Astrocyte of the hippocampus (primary cell): Measurements from ENCODE around the gene HDAC7.

Source experiments
- DNase-seq: peaks from one replicate; pipeline ENCODE4 v3.0.0; 2011; ENCODE audit warnings: low read depth, low spot score

Gene HDAC7

DNA sequence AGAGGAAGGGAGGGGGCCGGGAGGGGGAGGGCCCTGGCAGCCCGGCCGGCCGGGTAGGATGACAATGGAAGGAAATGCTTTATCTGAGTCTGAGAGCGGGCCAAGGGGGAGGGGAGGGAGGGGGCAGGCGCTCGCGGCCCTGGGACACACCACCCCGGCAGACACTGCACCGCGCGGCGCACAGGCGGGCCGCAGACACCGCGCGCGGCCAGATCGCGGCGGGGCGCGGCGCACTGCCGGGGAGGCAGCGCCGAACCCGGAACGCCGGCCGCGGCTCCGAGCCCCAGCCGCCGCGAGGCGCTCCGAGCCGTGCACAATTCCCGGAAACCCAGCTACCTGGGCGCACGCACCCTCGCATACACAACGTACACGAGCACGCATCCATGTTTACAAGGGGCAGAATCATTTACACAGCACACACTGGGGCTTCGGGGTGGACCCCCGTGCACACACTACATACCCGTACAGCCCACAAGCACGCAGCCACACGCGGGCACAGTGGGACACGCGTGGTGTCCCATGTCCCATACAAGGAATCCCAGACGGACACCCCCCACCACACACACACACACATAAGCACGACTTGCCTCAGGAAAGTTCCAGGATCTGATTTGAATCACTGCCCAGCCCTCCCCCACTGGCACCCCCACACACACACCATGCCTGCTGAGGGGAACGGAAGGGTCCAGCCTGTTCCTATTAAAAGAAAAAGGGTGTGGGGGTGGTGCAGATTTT is at the start of gene HDAC7:
Gene HDAC7, minus strand, starts transcription at position 8 of the 735 bp plus-strand sequence. CDS start 118 bp downstream, outside the sequence.
- DNase-seq, result peak; percentile 94

DNA sequence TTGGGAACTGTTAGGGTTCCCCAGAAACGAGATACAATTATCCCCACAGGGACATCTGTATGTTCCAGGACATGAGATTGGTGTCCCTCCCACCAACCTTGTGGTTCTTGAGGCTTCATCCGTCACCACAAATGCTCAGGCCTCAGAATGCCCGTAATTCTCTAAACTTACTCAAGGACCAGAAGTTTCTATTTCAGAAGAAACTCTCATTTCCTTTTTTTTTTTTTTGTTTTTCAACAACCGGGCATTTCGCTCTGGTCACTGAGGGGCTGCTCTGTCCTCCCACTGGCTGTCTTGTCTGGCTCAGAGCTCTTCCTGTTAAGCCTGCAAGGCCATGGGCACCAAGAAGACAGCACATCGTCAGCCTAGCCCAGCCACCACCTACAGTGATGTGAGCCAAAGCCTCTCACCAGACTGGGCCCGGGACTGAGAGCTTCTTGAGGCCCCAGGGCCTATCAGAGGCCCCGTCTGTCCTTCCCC is 48.9 kb upstream of the HDAC7 start:
- no peak for DNase-seq

DNA sequence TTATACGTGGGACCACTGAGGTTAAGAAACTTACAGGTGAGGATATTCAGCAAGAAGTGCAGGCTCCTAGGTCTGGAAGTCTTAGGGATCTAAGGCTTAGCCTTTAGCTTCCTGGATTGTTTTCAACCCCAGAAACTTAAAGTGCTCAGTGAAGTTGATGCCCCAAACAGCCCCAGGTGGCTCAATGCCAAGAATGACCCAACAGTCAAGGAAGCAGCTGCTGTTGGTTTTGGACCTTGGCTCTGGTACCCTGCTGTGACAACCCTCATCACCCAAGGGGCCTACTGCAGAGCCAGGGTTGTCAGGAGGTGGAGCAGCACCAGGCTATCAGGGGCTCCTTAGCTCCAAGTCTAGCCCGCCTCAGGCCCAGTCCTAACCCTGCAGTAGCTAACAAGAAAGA is 48.3 kb upstream of the HDAC7 start:
- DNase-seq, result peak; percentile 16

DNA sequence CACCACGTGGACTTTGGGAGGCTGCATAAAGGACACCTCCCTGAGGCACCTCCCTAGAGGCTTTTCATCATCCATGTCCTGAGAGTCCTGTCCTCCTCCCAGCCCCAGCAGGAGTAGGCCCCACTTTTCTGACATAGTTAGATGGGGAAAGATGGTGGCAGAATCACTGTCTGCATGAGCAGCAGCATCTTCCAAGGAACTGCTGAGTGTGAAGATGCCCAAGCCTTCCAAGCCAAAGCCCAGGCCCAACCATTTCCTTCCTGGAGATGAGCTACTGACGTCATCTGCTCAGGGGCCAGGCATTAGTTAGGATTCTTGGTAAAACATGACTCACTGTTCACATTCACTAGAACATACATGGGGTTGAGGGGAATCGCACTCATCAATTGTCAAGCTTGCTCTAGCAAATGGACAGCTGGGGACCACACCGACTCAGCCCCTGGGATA is 47.8 kb upstream of the HDAC7 start:
- DNase-seq, result peak; percentile 57

DNA sequence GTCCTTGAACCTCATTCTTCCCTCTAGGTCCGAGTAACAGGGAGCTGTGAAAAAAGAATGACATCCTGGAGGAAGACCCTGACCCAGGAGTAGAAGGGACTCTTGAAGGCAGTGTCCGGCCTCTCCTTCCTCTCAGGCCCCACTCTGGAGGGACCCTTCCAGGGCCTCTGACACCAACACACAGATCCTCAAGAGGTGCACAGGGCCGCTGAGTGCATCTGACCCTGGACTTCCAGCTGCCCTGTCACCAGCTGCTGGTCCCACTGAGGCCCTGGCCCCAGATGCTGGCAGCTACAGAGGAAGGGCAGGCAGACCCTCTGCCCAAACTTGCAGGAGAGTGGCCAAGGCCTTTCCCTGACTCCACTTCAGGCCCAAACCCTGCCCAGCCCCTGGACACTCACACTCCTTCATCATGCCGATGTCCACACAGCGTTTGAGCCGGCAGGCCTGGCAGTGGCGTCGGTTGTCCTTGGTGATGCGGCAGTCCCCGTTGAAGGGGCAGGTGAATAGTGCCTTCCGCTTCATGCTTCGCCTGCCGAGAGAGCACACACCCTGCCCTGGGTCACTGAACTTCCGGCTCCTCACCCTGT is 45.0 kb upstream of the HDAC7 start:
- no peak for DNase-seq

DNA sequence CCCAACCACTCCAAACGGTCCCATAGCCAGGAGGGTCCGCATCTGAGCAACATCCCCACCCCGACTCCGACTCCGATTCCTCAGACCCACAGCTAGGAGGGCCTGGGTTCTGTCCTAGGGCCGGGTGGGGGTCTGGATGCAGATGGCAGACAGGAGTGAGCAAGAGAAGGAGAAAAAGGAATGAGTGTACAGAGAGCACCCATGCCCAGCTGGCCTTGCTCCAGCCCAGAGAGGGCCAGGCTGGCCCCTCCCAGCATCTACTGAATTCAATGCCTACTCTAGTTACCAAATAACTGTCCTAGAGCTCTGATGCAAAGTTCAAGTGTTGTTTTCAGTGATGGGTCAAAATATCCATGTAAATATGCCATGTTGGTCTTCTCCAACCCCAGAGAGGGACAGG is 44.3 kb upstream of the HDAC7 start:
- DNase-seq, result no peak

DNA sequence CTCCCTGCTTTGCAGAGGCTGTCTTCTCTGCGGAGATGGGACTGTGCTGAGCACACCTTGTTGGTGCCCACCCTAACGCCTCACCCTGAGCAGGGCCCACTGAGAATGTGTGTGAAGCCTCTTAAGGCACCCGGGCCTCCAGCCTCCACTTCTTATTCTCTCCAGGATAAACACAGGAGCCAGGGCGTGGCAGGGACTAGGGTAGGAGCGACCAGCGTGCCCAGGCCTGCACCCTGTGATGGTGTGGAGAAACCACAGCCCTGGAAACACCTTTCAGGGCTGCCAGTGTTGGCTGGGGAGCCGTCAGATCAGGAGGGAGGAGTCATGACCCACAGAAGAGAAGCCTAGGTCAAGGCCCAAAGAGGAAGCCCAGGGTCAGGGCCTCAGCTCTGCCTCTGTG is 43.8 kb upstream of the HDAC7 start:
- no peak for DNase-seq

DNA sequence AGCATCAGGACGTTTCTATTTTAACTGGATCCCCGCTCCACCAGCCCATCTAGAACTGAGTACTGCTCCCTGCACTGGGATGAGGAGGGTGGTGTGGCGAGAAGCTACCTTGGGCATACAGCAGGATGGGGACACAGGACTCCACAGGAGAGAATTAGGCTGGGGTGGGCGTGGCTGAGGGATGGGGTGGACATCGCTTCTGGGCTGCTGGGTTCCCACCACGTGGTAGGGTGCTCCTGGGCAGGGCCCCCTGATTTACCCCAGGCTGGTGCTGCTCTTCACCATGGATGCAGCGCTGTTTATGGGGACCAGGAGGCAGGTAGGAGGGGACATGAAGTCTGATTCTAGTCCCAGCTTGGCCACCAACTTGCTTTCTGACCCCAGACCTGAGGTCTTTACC is 43.2 kb upstream of the HDAC7 start:
- no peak for DNase-seq

DNA sequence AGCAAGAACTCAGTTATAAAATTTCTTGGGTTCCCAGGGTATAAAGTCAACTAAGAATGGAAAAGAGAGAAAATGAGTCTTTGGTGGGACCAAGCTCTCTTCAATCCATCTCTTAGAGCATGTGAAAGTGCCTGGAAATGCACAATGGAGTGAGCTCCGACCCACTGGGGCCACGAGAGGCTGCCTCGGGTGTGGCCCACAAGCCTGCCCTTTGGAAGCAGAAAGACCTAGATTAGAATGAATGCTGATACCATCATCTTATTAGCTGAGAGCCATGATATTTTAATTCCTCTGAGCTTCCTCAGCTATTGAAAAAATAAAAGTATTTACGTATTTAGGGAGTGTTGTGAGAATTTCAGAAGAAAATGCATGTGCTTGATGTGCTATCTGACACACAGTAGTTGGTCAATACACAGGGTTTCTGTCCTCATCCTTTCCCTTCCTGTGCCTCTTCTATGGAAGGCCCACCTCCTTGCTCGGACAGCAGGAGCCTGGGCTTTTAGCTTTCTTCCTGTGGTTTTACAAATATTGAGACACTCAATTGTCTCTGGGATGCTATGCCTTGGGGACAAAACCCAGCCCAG is 42.6 kb upstream of the HDAC7 start:
- DNase-seq, result no peak

DNA sequence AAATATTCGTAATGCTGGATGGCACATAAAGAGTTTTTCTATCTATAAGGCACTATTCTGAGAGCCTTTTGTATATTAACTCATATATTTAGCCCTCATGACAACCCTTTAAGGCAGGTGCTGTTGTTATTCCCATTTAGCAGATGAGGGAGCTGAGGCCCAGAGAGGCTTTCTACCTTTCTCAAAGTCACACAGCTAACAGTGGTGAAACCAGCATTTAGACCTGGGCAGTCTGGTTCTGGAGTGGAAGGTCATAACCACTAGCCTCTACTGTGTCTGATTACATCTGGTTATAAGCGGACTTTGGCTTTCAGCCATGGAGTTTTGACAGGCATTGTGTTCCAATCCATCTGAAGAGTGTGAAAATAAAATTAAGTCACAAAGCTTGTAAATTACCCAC is 41.2 kb upstream of the HDAC7 start:
- DNase-seq, result no peak

DNA sequence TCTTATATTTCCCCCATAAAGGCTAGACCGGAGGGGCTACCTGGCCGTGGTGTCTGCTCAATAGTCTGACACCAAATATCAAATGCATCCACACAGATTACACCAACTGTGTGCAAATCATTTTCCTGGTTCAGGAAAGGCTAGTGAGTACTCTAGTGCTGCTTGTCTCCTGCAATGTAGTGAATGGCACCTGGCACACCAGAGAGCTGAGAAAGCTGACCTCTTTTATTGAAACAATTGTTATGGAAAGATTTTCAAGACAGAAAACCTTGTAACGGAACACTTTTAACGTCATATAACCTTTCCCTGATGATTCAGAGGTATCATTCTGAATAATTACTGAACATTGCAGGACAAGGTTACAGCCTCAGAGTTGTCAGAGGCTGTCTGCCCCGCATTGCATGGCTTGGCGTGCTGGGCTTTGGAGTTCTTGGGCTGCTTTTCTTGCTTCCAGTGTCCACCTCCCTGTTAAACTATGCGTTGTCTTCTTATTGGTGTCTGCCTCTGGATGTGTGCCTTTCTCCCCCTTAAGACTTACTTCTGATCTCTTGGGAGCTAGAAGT is 40.7 kb upstream of the HDAC7 start:
- no peak for DNase-seq

DNA sequence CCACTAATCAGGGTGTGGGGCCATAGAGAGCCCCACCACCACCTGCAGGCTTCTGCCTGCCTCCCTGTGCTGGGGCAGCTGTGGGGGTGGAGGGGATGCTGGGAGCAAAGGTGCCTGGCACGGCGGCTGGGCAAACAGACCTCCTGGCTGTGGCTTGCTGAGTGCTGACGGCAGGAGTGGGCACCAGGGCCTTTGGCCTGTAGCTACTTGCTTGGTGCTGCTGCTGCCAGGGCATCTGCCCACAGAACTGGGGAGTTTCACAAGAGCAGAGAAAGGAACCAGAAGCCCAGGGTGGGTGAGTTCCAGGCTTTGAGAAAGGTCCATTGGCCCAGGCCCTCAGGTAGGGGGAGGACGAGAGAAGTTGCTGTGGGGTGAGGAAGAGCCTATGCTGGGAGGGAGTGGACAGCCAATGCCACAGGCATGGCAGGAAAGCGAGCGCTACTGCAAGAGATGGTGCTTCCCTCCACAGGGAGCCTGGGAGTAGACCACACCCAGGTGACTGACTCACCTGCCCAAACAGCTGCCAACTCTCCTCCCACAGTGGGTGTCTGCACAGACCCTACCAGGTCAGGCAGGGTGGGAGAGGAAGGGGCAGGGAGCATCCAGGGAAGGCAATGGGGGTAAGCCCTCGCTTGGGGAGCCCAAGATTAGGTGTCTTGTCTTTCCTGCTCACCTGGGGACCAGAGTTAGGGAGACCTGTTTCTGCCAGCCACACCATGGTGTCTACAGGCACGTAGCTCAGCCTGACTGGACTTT is 39.0 kb upstream of the HDAC7 start:
- no peak for DNase-seq

DNA sequence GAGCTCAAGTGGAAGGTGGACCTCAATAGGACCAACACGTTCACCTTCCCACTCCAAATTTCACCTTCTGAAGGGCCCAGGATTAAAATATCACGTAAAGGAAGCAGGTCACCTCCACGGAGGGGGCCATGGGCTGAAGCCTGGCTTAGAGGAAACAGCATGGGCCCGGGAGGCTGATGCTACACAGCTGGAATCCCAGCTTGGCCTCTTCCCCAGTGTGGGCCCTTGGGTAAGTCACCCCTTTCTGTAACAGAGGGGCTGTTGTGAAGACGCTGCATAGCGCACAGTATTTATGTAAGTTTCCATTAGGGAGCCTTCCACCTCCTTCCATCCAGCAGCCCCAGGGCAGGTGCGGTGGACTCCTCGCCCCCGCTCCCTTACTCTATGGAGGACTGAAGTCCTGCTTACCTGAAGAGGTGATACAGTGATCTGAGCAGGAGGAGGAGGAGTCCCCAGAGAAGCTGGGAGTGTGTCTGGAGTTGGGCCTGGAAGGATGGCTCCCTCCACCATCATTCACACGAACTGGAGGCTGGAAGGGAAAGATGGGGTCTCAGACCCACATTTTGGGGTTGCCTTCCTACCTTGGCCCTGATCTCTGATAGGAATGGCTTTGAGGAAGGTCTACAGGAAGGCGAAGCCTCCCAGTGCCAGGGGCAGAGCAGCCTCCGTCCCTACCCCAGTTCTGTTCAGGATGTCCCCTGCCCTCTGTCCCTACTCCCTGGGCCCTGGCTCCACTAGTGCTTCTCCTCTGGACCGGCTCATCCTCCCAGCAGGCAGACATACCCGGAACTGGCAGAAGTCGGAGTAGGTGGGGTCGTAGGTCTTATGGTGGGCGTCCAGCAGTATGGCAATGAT is 37.2 kb upstream of the HDAC7 start:
- no peak for DNase-seq

DNA sequence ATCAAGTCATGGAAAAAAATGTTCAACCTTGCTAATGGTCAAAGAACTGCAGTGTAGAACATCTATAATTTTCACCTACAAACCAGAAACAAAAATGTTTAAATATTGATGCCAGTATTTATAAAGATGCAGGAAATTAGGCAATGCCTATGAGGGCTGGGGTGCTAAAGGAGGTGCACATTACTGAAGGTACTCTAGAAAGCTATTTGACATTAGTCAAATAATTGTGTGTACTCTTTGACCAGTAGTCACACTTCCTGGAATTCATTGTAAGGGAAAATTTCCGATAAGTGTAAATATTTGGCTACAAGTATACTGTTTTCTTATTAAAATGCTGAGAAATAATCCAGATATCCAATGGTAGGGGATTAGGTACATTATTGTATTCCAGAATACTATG is 36.4 kb upstream of the HDAC7 start:
- DNase-seq, result no peak

DNA sequence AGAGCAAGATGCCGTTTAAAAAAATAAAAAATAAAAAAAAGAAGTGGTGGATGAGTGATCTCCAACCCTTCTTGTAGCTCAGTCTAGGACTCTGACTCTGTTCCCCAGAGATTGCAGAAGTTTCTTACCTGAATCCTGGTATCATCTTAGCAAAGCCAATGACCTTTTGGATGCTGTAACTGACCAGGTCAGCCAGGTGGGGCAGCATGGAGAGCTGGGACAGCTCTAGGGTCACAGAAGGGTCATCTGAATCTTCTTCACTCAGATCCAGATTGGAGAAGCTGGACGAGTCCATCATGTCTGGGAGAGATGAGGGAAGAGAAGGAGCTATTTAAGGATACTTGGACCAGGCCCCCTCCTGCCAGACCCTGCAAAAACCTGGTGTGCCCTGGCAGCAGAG is 35.8 kb upstream of the HDAC7 start:
- no peak for DNase-seq

DNA sequence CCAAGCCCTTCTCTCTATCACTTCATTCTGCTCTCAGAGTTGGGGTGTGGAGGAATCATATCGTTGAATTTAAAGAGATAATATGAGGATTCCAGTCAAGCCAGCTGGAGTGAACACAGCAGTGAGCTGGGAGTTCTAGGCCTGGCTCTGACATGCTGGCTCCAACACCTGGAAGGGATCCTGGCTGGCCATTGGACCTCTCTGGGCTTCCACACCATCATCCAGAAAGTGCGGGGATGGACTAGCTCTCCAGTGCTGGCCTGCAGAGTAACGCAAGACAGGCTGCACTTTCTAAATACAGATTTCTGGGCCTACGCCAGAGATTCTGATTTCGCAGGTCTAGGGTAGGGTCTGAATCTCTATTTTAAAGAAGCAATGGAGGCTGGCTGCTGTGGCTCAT is 34.8 kb upstream of the HDAC7 start:
- no peak for DNase-seq

DNA sequence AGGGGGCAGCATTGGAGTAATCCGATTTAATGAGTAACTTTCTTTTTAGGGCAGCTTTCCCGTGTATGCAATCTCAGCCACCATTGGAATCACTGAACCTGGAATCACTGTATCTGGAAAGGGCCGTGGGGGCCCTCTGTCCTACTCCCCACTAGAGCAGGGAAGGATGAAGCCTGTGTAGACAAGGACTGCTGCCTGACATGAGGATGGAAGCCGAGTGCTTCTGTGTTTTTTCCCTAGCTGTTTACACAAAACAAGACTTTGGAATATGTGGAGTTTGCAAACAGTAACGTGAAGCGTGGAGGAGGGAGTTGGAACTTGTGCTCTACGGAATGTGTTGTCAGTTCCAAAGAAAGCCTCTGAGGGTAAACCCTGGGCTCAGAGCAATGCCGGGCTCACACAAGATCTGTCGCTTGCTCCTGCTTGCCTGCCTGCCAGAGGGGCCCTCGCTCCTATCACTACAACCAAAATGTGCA is 32.4 kb upstream of the HDAC7 start:
- DNase-seq, result no peak

DNA sequence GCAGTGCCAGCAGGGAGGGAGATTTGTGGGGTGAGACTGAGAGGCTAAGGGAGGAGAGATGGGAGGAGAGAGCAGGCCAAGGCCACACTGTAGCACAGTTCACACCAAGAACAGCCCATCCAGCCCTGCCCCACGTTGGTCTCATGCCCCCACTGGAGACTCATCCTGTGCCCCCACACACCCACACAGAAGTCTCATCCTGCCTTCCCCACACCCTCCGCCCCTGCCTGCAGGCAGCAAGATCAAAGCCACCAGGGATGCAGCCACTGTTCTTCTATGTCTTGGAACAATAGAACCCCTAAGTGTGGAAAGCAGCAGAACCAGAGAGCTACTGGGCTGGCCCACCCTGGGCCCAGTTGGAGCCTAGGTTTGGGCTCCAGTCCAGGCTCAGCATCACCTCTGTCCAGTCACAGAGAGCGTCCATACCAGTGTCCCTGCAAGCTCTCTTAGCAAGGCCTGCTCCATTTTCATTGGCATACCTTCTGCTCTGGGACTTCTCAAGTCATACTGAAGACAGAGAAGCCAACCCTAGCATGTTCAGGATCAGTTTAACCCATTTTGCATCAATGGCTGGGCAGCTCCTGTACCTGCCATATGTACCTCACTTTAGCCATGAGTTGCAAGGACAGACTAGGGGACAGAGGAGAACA is 31.7 kb upstream of the HDAC7 start:
- DNase-seq, result no peak

DNA sequence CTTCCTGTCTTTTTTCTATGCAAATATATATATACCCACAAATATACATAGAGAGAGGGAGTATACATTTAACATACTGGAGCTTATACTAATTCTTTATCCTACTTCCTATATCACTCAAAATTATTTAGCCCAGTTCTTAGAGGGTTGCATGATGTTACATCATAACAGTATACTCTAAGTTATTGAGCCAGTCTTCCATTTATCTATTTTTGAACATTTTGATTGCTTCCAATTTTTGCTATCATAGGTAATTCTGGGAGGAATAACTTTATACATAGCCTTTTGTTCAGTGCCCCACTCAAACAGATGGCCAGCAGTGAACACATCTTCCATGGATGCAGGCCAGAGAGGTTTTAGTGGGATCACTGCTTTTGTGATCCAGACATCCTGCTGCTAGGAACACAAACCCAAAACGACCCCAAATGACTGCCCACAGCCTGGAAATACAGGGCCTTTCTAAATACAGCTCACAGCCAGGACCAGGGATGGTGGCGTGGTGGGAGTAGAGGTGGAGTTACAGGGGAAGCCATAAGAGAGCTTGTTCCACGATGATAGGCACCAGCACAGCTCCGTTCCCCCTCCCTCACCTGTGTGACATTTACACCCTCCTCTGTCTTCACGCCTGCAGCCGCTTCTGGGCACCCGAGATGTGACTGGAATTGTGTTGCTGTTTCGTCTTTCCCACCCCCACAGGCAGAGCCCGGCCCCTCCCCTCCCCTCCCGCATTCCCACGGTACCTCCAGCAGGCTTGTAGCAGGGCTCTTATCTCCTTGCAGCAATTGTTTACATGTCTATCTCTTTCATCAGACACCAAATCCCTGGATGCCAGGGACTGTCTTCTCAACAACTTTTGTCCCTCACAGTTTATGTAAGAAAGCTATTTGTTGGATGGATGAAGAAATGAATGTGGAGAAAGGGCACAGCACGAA is 30.7 kb upstream of the HDAC7 start:
- no peak for DNase-seq
